Progenitor cell of endocrine pancreas (in vitro differentiated cells): Measurements from ENCODE around the gene ZNF610. TPM values are rescaled to one million over a fixed set of nuclear protein-coding genes. Genes with fewer than 3 reads are reported as not detected.
A peak's percentile ranks its signal among the peaks of the same experiment; 100 is the strongest.
"Not testable (repeated sequence)": the region's sequence is repeated elsewhere in the genome, so short reads cannot be mapped to it uniquely, and the experiment has no call there.

ENCODE experiments used
- DNase-seq: peaks from one replicate; pipeline ENCODE4 v3.0.0; 2021; ENCODE audit warnings: low spot score; ENCODE audit not compliant: unreplicated experiment
- H3K27ac Mint-ChIP-seq: 2 replicates; pipeline ENCODE4 v1.8.0; 2021; ENCODE audit warnings: mild to moderate bottlenecking, moderate library complexity, mixed read lengths
- H3K27me3 Mint-ChIP-seq: 2 replicates; pipeline ENCODE4 v1.8.0; 2021; ENCODE audit warnings: mixed read lengths
- H3K36me3 Mint-ChIP-seq: 2 replicates; pipeline ENCODE4 v1.8.0; 2022; ENCODE audit warnings: mixed read lengths; ENCODE audit not compliant: insufficient read depth
- H3K4me1 Mint-ChIP-seq: 2 replicates; pipeline ENCODE4 v1.8.0; 2021; ENCODE audit warnings: low read depth, mixed read lengths
- H3K4me3 Mint-ChIP-seq: 2 replicates; pipeline ENCODE4 v1.8.0; 2021; ENCODE audit warnings: low read depth, mild to moderate bottlenecking, moderate library complexity, mixed read lengths
- H3K9me3 Mint-ChIP-seq: 2 replicates; pipeline ENCODE4 v1.8.0; 2021; ENCODE audit warnings: low read depth, mixed read lengths
- CTCF ChIP-seq: fragments of 200-600 bp; sonication (generic); IDR thresholded peaks from one replicate; pipeline ENCODE4 v1.5.0; 2021; ENCODE audit warnings: antibody characterized with exemption, mild to moderate bottlenecking; ENCODE audit not compliant: unreplicated experiment
- total RNA-seq: library from RNA; stranded (reverse); gene quantifications from 2 replicates; pipeline ENCODE4 v1.2.1, GENCODE V29; 2021

Gene ZNF610
- total RNA-seq, 1 donor from 2014 or later: 27.1 TPM

DNA sequence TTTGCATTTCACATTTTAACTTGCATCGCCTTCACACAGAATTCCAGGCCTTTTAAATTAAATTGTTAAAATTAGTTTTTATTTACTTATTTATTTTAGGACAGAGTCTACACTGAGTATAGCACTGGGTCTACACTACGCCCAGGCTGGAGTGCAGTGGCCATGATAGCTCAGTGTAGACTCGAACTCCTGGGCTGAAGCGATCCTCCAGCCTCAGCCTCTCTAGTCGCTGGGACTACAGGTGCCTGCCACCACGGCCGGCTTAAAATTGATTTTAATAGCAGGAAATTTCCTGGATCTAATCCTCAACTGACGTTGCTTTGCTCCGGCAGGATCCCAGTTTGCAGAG, 301 bp upstream of the ZNF610 start:
- peak overlapping the region; percentile 97 for H3K27ac Mint-ChIP-seq
- peaks cover 19% of the 10 kb centered on the region for H3K36me3 Mint-ChIP-seq
- no peak for TF ChIP-seq CTCF
- no peak for DNase-seq
- H3K9me3 Mint-ChIP-seq: peaks cover 23% of the 10 kb centered on the region
- peak overlapping the region; percentile 92 for H3K4me3 Mint-ChIP-seq
- H3K4me1 Mint-ChIP-seq: peaks cover 28% of the 10 kb centered on the region
- H3K27me3 Mint-ChIP-seq: no peaks in the 10 kb centered on the region

GRCh38 chr19:52336791-52337381, 843 bp downstream of the ZNF610 start:
- Mint-ChIP-seq H3K4me3 (peak overlapping the region; percentile 92), H3K9me3 (peaks cover 14% of the 10 kb centered on the region), H3K4me1 (peaks cover 28% of the 10 kb centered on the region), H3K27me3 (no peaks in the 10 kb centered on the region), H3K36me3 (peaks cover 17% of the 10 kb centered on the region), H3K27ac (peak overlapping the region; percentile 97)
- TF ChIP-seq CTCF: no peak
- no peak for DNase-seq

DNA sequence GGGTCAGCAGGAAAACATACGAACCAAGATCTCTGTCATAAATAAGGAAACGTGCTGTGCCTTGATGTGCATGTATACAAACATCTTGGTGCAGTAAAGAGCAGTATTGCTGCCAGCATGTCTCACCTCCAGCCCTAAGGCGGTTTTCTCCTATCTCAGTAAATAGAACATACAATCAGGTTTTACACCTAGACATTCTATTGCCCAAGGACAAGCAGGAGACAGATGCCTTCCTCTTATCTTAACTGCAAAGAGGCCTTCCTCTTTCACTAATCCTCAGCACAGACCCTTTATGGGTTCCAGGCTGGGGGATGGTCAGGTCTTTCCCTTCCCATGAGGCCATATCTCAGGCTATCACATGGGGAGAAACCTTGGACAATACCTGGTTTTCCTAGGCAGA, 3.0 kb downstream of the ZNF610 start:
- H3K27me3 Mint-ChIP-seq: not testable (repeated sequence)

DNA sequence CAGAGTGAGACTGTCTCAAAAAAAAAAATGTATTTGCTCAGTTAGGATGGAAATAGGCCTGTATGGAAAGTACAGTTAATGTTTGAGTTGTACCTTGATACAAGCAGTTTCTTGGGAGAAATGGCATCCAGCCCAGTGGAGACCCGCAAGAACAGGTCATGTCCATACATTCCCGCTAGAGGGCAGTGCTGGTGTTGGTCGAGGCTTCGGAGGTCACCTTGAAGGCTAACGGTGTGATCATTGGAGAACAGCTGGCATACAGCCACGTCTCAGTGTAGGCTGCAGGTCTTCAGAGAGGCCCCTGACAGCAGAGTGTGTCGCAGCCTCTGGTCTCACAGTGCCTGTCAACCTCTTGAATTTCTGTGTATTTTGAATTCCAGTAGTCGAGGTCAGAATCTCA, 7.5 kb downstream of the ZNF610 start:
- peaks cover 13% of the 10 kb centered on the region for H3K4me1 Mint-ChIP-seq
- H3K27ac Mint-ChIP-seq: peak overlapping the region; percentile 69
- TF ChIP-seq CTCF: peak; percentile 78
- DNase-seq: peak; percentile 68
- H3K36me3 Mint-ChIP-seq: peaks cover 8% of the 10 kb centered on the region
- no peak overlapping the region for H3K4me3 Mint-ChIP-seq
- no peaks in the 10 kb centered on the region for H3K9me3 Mint-ChIP-seq
- H3K27me3 Mint-ChIP-seq: no peaks in the 10 kb centered on the region

More for the DNA sequence above, 3.0 kb downstream of the ZNF610 start:
- not testable (repeated sequence) for H3K9me3 Mint-ChIP-seq, H3K36me3 Mint-ChIP-seq, DNase-seq
- H3K27ac Mint-ChIP-seq: peak overlapping the region; percentile 95
- H3K4me1 Mint-ChIP-seq: peaks cover 28% of the 10 kb centered on the region
- H3K4me3 Mint-ChIP-seq: peak overlapping the region; percentile 61

DNA sequence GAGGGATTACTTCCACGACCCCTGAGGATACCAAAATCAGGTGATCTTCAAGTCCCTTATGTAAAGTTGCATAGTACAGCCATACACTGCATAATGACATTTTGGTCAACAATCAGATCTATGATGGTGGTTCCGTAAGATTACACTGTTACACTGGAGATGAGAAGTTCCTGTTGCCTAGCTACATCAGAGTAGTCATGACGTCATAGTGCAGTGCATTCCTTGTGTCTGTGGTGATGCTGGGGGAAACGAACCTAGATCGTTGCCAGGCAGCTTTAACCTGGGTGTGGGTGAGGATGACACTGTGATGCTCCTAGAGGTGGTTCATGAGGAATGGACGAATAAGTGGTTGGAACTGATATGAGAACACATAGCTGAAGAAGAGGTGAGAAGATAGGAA, 9.1 kb downstream of the ZNF610 start:
- H3K4me1 Mint-ChIP-seq: no peaks in the 10 kb centered on the region
- H3K9me3 Mint-ChIP-seq: no peaks in the 10 kb centered on the region
- no peak for DNase-seq
- H3K27ac Mint-ChIP-seq: no peak overlapping the region
- peaks cover 12% of the 10 kb centered on the region for H3K36me3 Mint-ChIP-seq
- no peak overlapping the region for H3K4me3 Mint-ChIP-seq
- no peaks in the 10 kb centered on the region for H3K27me3 Mint-ChIP-seq
- no peak for TF ChIP-seq CTCF

DNA sequence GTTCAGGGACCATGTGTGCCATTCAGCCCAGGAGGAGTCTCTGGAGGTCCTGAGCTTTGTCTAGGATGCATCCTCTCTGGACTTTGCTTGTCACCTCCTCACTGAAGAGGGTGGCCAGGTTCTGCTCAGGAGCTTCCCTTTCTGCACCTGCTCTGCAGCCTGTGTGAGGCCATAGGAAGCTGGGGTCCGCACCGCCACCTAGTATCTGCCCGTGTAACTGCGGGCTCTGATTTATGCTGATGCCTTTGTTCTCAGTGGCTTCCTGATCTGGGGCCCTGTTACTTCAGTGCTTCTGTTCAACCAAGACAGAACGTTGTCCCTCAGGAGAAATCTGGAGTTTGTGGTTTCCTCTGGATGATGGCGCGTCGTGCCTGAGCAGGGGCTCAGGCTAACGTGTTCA, 15.5 kb downstream of the ZNF610 start:
- DNase-seq: peak; percentile 15
- no peaks in the 10 kb centered on the region for H3K27me3 Mint-ChIP-seq
- peak; percentile 53 for TF ChIP-seq CTCF
- peaks cover 3% of the 10 kb centered on the region for H3K9me3 Mint-ChIP-seq
- H3K36me3 Mint-ChIP-seq: peaks cover 54% of the 10 kb centered on the region
- no peak overlapping the region for H3K4me3 Mint-ChIP-seq
- H3K27ac Mint-ChIP-seq: peak overlapping the region; percentile 61
- no peaks in the 10 kb centered on the region for H3K4me1 Mint-ChIP-seq
